PFSK-1 (cell line): ENCODE measurements around the gene EOGT.

Source experiments
- POLR2AphosphoS5 ChIP-seq: IDR thresholded peaks from 2 replicates; pipeline ENCODE4 v1.6.1; 2012; ENCODE audit warnings: low read depth, mild to moderate bottlenecking, control low read depth, low read length, moderate library complexity
- REST ChIP-seq, 2 experiments: IDR thresholded peaks; 2 replicates each; pipeline versions ENCODE4 v1.6.1 to v1.8.0; 2011 to 2012; ENCODE audit warnings: low read depth in 2 of 2, low read length in 2 of 2, control low read depth in 1 of 2, inconsistent platforms in 1 of 2, mild to moderate bottlenecking in 1 of 2, moderate library complexity in 1 of 2; ENCODE audit not compliant: insufficient read depth in 1 of 2

- TF ChIP-seq POLR2AphosphoS5 = no peak
- TF ChIP-seq REST (IDR thresholded peaks at IDR 0.05; ENCODE audit: insufficient read depth in 1 of 2, low read depth in 2 of 2, low read length in 2 of 2) = no peak
Observed at GRCh38 chr3:68958932-68959331, 54.6 kb downstream of the EOGT start.
